Fibroblast of villous mesenchyme (primary cell): ENCODE results near the gene PTF1A. TPM values are rescaled to one million over a fixed set of nuclear protein-coding genes. Genes with fewer than 3 reads are reported as not detected.

Source experiments
- DNase-seq: peaks from one replicate; pipeline ENCODE4 v3.0.0-alpha.2; 2010; ENCODE audit warnings: low read depth
- H3K4me3 ChIP-seq: 2 replicates; pipeline ENCODE4 v1.5.1; 2011; ENCODE audit warnings: low read depth, mild to moderate bottlenecking, low read length
- total RNA-seq: library from RNA; depleted of rRNA; stranded (reverse); fragments of >200 nt; gene quantifications from 2 replicates; pipeline ENCODE4 v1.2.3, GENCODE V29; 2012
- TF ChIP-seq, protein P1 (sequence below): IDR thresholded peaks from 2 replicates; pipeline ENCODE4 v1.5.1; 2012; ENCODE audit warnings: low read depth, mild to moderate bottlenecking, low read length; ENCODE audit not compliant: insufficient read depth

Gene PTF1A
- total RNA-seq, 1 donor, result not detected

DNA sequence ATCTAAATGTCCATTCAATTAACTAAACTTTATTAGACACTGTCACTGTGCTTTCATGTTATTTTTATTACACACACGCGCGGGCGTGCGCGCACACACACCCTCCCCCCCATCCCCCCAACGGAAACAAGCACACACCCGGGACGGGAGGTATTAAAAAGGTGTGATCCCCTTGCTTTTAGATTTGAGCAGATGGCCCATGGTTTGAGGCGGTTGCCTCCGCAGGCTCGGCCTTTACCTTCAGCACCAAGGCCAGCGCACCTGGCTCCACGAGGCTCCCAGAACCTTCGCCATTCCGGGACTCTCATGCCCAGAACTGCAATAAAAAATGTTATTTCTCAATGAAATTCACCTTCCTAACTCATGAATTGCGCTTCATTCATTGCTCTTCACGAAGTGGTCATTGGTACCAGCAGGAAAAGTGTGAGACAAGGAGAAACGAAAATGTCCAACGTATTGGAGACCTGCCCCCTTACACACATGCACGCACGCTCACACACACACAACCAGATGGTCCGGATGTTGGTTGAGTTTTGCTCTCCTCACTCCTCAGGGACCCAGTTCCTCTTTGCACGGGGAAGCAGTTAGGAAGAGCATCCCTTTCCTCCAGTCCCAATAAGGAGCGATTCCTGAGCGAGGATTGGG is 20.8 kb upstream of the PTF1A start:
- H3K4me3 ChIP-seq, result no peak overlapping the region
- TF ChIP-seq, protein P1, sequence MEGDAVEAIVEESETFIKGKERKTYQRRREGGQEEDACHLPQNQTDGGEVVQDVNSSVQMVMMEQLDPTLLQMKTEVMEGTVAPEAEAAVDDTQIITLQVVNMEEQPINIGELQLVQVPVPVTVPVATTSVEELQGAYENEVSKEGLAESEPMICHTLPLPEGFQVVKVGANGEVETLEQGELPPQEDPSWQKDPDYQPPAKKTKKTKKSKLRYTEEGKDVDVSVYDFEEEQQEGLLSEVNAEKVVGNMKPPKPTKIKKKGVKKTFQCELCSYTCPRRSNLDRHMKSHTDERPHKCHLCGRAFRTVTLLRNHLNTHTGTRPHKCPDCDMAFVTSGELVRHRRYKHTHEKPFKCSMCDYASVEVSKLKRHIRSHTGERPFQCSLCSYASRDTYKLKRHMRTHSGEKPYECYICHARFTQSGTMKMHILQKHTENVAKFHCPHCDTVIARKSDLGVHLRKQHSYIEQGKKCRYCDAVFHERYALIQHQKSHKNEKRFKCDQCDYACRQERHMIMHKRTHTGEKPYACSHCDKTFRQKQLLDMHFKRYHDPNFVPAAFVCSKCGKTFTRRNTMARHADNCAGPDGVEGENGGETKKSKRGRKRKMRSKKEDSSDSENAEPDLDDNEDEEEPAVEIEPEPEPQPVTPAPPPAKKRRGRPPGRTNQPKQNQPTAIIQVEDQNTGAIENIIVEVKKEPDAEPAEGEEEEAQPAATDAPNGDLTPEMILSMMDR, result no peak
- peak; percentile 37 for DNase-seq

DNA sequence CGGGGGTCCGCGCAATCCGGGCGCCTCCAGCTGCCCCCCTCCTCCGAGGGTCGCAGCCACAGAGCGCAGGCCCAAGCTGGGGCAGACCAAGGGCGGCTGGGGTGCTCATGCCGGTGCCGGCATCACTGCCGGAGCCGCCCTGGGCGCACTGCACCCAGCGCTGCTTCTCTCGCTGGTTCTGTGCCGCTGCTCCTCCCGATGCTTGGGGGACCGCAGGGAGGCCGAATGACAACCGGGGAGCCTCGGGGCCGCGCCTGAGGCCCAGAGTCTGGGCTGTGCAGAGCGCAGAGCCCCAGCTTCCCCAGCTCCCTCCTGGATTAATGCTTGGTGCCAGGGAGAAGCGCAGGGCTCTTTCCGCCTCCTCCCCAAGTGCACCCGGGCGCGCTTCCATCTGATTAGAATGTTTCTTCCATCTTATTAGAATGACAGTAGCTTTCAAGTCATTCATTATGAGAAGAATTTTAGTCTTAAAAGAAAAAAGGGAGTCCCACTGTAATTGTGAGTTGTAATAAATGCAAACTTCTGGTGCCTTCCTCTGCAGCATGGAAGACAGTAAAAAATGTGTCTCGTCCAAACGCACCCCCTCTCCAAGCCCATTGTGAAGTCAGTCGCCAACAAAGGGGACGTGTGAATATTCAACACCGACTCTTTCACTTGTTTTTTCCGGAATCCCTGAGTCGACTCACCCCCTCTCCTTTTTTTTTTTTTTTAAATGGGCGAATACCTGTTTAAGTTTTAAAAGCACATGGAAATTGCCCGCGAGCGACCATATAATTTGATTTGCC is 19.5 kb upstream of the PTF1A start:
- TF ChIP-seq, protein P1, result no peak
- DNase-seq, result no peak
- H3K4me3 ChIP-seq, result no peak overlapping the region

DNA sequence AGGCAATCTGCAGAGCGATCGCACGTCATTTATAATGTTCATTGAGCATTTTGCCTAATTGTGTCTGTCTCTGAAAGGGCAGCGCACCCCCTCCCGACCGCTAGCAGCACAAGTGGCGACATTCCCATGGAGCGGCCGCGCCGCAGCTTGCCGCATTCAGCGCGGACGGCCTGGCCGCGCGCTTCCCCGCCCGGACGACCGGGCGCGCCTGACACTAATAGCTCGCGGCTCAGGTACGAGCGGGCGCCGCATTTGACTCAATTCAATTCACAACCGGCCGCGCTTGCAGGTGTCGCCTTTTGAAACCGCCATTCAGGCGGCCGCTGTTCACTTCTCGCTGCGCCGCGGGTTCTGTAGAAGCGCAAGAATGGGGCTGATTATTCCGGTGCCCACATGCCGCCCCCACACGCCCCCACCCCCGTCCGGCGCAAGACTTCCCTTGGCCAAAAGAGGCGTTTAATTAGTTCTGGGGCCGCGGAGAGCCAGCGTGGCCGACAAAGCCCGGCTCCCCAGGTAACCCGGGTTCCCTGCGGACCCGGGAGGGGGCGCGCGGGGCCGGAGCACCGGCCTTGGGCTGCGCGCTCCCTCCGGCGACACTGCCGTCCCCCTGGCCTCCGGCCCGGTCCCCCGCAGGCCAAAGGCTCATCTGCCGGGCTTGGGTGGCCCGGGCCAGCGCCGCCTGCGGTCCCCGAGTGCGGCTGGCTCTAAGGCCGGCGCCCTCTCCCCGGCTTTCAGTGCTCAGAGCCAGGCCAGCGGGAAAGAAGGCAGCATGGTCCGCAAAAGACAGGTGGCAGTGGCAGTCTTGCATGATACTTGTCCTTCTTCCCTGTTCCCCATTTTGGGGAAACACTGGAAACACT is 18.7 kb upstream of the PTF1A start:
- no peak overlapping the region for H3K4me3 ChIP-seq
- DNase-seq, result no peak
- TF ChIP-seq, protein P1, result no peak

DNA sequence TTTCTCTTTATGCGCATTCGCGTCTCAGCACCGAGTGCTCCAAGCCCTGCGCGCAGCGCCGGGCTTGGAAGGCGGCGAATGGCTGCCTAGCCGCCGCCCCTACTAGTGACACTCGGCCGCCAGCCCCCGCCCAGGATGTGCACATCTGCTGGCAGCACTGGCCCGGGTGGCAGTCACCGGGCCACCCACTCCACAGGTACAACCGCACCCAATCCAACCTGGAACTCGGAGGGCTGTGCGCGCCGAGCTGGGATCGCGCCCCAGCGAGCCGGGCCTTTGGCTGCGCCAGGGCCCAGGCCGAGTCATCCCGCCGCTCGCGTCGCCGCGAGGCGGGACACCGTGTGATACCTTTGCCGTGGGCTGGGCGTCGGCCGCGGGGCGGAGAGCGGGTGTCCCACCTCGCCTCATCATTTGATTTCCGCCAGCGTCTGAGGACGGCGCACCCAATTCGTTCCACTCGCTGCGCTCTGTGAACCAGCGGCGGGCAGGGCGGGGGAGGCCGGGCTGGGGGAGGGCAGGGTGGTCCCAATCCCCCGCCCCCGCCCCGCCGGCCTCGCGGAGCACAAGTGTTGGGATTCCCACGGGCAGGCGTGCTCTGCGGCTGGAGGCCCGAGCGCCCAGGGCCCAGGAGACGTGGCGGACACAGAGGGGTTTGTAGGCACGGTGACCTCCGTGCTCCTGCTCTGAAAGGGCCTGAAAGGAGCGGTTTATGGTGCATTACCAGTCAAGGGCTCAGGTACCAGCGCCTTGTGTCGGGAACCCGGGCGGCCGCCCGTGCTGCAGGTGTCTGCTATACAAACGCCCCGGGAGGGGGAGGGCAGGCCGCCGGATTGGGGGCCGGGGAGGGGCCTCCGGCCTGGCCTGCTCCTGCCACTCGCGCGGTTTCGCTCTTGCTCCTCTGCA is 17.8 kb upstream of the PTF1A start:
- TF ChIP-seq, protein P1, result no peak
- H3K4me3 ChIP-seq, result no peak overlapping the region
- no peak for DNase-seq

DNA sequence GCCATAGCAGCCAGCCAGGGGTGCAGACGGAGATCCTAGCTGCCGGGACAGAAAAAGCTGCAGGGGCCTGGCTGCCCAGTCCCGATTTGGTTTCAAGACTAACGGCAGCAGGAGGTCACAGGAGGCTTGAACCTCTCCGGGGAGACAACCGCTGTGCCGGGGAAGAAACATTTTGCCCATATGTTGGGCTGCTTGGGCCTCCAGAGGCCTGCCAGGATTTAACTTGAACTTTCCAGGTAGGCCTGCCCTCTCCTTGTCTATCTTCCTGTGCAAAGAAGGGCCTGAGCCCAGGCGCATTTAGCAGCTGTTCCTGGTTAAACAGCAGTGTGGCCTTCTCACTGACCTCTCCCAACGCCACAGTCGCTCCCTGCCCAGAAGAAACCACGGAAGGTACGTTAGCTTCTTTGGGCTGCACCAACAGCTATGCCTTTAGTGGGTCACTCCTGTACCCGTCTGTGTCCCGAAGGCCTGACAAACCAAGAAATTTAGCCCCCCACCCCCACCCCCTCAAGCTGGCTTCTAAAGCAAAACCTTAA is 17.1 kb upstream of the PTF1A start:
- H3K4me3 ChIP-seq, result no peak overlapping the region
- DNase-seq, result no peak
- TF ChIP-seq, protein P1, result no peak

DNA sequence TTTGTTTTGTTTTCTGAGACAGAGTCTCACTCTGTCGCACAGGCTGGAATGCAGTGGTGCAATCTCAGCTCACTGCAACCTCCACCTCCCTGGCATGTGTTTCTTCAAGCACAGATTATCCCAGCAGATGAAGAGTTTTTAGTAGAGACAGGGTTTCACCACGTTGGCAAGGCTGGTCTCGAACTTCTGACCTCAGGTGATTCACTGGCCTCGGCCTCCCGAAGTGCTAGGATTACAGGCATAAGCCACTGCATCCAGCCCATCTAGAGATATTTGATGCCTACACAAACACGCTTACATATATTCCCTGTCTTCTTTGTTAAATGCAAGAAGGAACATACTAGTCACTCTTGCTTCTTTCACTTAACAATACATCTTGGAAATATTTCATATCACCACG is 5.9 kb upstream of the PTF1A start:
- TF ChIP-seq, protein P1, result no peak
- DNase-seq, result no peak
- no peak overlapping the region for H3K4me3 ChIP-seq
